HCT116 (cell line): ENCODE data around the gene OBP2B. TPM values are rescaled to one million over a fixed set of nuclear protein-coding genes. Genes with fewer than 3 reads are reported as not detected.

Experiments
- ATAC-seq: fragments of 200-7000 bp; cut with Tn5 transposase; 2 replicates; pipeline ENCODE4 v1.9.1; 2020; ENCODE audit warnings: mild to moderate bottlenecking, moderate library complexity
- BruUV-seq: library from RNA; stranded (reverse); fragments of 400-500 nt; replicated peaks from 2 replicates; lab custom pipeline; 2021; lab: Mats Ljungman, UMichigan
- CTCF ChIA-PET: fragments of 300-600 bp; sonication (Branson Sonifier 250); formaldehyde crosslinking; loops from one replicate; lab custom pipeline; 2021; ENCODE audit warnings: antibody characterized with exemption; lab: Charles Lee
- POLR2A ChIA-PET: fragments of 300-600, 350-600 bp; sonication (Branson Sonifier 250); formaldehyde crosslinking; loops from one replicate; lab custom pipeline; 2021; ENCODE audit warnings: antibody characterized with exemption; lab: Charles Lee
- RAD21 ChIA-PET, 2 experiments: fragments of 300-600 bp; sonication (Branson Sonifier 250); formaldehyde crosslinking; loops; one replicate each; lab custom pipeline; 2023; ENCODE audit warnings: low total read pairs in 2 of 2; ENCODE audit not compliant: uncharacterized antibody in 2 of 2, unreplicated experiment in 2 of 2, low non-redundant PET in 1 of 2; lab: Charles Lee
- DNase-seq: peaks from one replicate; pipeline ENCODE4 v3.0.0-alpha.2; 2010; ENCODE audit warnings: low read depth, low spot score
- H2AFZ ChIP-seq: fragments of 200-600 bp; shearing (Covaris generic), sonication (generic); 2 replicates; pipeline ENCODE4 v1.6.1; 2017; ENCODE audit warnings: low read depth, mixed run types, mixed read lengths, antibody characterized with exemption, low read length; ENCODE audit not compliant: poor library complexity, severe bottlenecking
- H3K27ac ChIP-seq: 2 replicates; pipeline ENCODE4 v1.5.1; 2012; ENCODE audit warnings: low read depth, low read length
- H3K27me3 ChIP-seq: fragments of 200-600 bp; sonication (generic); 2 replicates; pipeline ENCODE4 v1.6.1; 2016; ENCODE audit warnings: mixed run types, low read length, mixed read lengths; ENCODE audit not compliant: insufficient read depth
- H3K36me3 ChIP-seq, 2 experiments: fragments of 200-500 bp in 1 of 2; fragments of 200-600 bp in 1 of 2; sonication (Bioruptor generic) in 1 of 2; sonication (generic) in 1 of 2; 2 replicates each; pipeline versions ENCODE4 v1.5.1 to v1.6.1; 2014 to 2016; ENCODE audit warnings: low read length in 2 of 2, inconsistent platforms in 1 of 2, mixed read lengths in 1 of 2, mixed run types in 1 of 2; ENCODE audit not compliant: insufficient read depth in 2 of 2, control insufficient read depth in 1 of 2
- H3K4me1 ChIP-seq, 2 experiments: fragments of 200-600 bp in 1 of 2; sonication (generic) in 1 of 2; 2 replicates each; pipeline versions ENCODE4 v1.5.1 to v1.6.1; 2012 to 2017; ENCODE audit warnings: low read length in 2 of 2, inconsistent platforms in 1 of 2, mild to moderate bottlenecking in 1 of 2, mixed read lengths in 1 of 2, mixed run types in 1 of 2, moderate library complexity in 1 of 2; ENCODE audit not compliant: insufficient read depth in 2 of 2, control insufficient read depth in 1 of 2
- H3K4me2 ChIP-seq: fragments of 200-600 bp; sonication (generic); 2 replicates; pipeline ENCODE4 v1.6.1; 2017; ENCODE audit warnings: mixed run types, low read length, mixed read lengths
- H3K4me3 ChIP-seq, 2 experiments: fragments of 200-600 bp in 1 of 2; sonication (generic) in 1 of 2; replicated peaks in 1 of 2; 2 replicates each; pipeline ENCODE4 v1.5.1; 2011 to 2016; ENCODE audit warnings: low read length in 2 of 2, control low read depth in 1 of 2, low read depth in 1 of 2, mild to moderate bottlenecking in 1 of 2, mixed read lengths in 1 of 2, mixed run types in 1 of 2
- H3K79me2 ChIP-seq: fragments of 200-600 bp; sonication (generic); 2 replicates; pipeline ENCODE4 v1.6.1; 2017; ENCODE audit warnings: mild to moderate bottlenecking, mixed run types, low read length, moderate library complexity, mixed read lengths; ENCODE audit not compliant: insufficient read depth
- H3K9ac ChIP-seq: fragments of 200-600 bp; sonication (generic); 2 replicates; pipeline ENCODE4 v1.6.1; 2016; ENCODE audit warnings: low read length, mixed read lengths
- H3K9me2 ChIP-seq: fragments of 200-600 bp; sonication (generic), shearing (Covaris generic); 2 replicates; pipeline ENCODE4 v1.6.1; 2017; ENCODE audit warnings: mixed run types, mild to moderate bottlenecking, moderate library complexity; ENCODE audit not compliant: insufficient read depth
- H3K9me3 ChIP-seq, 2 experiments: fragments of 200-500 bp in 1 of 2; fragments of 200-600 bp in 1 of 2; sonication (Bioruptor generic) in 1 of 2; sonication (generic) in 1 of 2; 2 replicates each; pipeline ENCODE4 v1.6.1; 2014 to 2017; ENCODE audit warnings: low read length in 2 of 2, mixed read lengths in 2 of 2, inconsistent platforms in 1 of 2, low read depth in 1 of 2, mild to moderate bottlenecking in 1 of 2, mixed run types in 1 of 2, moderate library complexity in 1 of 2; ENCODE audit not compliant: control insufficient read depth in 1 of 2, insufficient read depth in 1 of 2
- H4K20me1 ChIP-seq: fragments of 200-600 bp; sonication (generic), shearing (Covaris generic); 2 replicates; pipeline ENCODE4 v1.6.1; 2017; ENCODE audit warnings: mixed run types, mild to moderate bottlenecking, moderate library complexity; ENCODE audit not compliant: insufficient read depth
- ELF1 ChIP-seq: IDR thresholded peaks from 2 replicates; pipeline ENCODE4 v1.6.1; 2012; ENCODE audit warnings: low read depth, borderline replicate concordance
- EZH2phosphoT487 ChIP-seq: fragments of 200-600 bp; IDR thresholded peaks from 2 replicates; pipeline ENCODE4 v1.6.1; 2018; ENCODE audit warnings: antibody characterized with exemption, borderline replicate concordance
- YY1 ChIP-seq: IDR thresholded peaks from 2 replicates; pipeline ENCODE4 v1.6.1; 2011; ENCODE audit warnings: low read length, low read depth, moderate library complexity, mild to moderate bottlenecking; ENCODE audit not compliant: insufficient replicate concordance; ENCODE audit errors: extremely low read depth
- intact Hi-C: fragments of 100-400 bp; cut with micrococcal nuclease; formaldehyde crosslinking; loops from 2 replicates; pipeline ENCODE4 v1.10.0; 2022
- total RNA-seq: library from RNA; stranded (reverse); gene quantifications from one replicate; pipeline ENCODE4 v1.2.1, GENCODE V29; 2021; ENCODE audit not compliant: unreplicated experiment
- TF ChIP-seq, protein P1 (sequence below): IDR thresholded peaks from 2 replicates; pipeline ENCODE4 v1.6.1; 2011; ENCODE audit warnings: mild to moderate bottlenecking, low read length, moderate library complexity; ENCODE audit not compliant: insufficient replicate concordance; ENCODE audit errors: extremely low read depth
- TF ChIP-seq, protein P2 (sequence below): IDR thresholded peaks from 2 replicates; pipeline ENCODE4 v1.6.1; 2012; ENCODE audit warnings: low read depth

The OBP2B gene
- total RNA-seq, 1 experiment from 2014 or later, result not detected

DNA sequence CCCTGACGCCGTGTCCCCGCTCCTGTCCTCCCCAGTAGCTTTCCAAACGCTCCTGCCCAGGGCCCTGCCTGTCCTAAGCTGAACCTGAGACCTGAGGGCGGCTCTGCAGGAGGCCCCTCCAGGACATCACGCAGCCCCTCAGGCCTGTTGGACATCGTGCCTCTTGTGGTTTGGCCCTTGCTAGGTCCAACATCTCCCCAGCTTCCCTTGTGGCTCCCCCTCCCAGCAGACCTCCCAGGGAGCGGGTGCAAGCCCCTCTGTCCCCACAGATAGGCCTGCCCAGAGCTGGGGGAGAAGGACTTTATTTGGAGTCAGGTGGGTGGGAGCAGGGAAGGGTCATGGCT lies 4.1 kb downstream of the OBP2B start (continued):
- TF ChIP-seq, protein P1, sequence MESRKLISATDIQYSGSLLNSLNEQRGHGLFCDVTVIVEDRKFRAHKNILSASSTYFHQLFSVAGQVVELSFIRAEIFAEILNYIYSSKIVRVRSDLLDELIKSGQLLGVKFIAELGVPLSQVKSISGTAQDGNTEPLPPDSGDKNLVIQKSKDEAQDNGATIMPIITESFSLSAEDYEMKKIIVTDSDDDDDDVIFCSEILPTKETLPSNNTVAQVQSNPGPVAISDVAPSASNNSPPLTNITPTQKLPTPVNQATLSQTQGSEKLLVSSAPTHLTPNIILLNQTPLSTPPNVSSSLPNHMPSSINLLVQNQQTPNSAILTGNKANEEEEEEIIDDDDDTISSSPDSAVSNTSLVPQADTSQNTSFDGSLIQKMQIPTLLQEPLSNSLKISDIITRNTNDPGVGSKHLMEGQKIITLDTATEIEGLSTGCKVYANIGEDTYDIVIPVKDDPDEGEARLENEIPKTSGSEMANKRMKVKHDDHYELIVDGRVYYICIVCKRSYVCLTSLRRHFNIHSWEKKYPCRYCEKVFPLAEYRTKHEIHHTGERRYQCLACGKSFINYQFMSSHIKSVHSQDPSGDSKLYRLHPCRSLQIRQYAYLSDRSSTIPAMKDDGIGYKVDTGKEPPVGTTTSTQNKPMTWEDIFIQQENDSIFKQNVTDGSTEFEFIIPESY, result no peak
- no peak for TF ChIP-seq YY1
- TF ChIP-seq ELF1, result no peak
- no peak for TF ChIP-seq EZH2phosphoT487

DNA sequence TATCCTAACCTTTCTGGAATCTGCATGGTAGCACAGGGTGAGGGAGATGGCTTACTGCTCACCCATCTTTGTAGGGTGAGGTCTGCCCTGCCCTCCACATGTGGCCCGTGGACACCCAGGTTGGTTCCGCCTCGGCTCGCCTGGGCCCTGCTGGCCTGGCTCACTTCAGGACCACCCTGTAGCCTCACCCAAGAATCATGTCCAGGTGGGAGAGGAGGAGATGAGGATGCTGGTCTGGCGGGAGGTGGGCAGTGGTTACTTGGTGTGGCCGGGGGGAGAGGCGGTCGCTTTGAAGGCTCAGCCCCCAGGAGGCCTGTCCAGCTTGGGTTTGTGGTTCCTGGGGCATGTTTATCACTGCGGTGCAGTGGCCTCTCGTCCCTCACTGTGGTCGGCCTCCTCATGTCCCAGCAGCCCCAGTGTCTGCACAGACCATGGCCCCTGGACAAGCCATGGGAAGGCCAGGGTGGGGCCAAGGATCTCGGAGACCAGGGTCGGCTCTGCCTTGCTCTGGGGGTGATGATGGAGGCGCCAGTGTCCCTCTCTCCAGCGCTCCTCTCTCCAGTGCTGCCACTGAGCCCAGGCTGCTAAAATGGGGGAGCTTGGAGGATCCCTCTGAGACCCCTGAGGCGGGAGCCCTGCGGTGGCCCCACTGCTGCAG lies 4.6 kb downstream of the OBP2B start:
- POLR2A ChIA-PET, result no interaction called here
- Histone ChIP-seq H2AFZ (no peak overlapping the region), H3K9me3 (no peaks in the 10 kb centered on the region), H3K9me2 (no peaks in the 10 kb centered on the region), H3K4me1 (no peaks in the 10 kb centered on the region; a peak in 1 of 4 replicates), H3K36me3 (no peaks in the 10 kb centered on the region), H3K4me3 (no peak overlapping the region), H3K9ac (no peak overlapping the region), H3K4me2 (no peak overlapping the region), H3K27me3 (no peaks in the 10 kb centered on the region), H3K79me2 (no peaks in the 10 kb centered on the region), H3K27ac (no peak overlapping the region), H4K20me1 (no peaks in the 10 kb centered on the region)
- CTCF ChIA-PET, result no interaction called here
- TF ChIP-seq, protein P2, sequence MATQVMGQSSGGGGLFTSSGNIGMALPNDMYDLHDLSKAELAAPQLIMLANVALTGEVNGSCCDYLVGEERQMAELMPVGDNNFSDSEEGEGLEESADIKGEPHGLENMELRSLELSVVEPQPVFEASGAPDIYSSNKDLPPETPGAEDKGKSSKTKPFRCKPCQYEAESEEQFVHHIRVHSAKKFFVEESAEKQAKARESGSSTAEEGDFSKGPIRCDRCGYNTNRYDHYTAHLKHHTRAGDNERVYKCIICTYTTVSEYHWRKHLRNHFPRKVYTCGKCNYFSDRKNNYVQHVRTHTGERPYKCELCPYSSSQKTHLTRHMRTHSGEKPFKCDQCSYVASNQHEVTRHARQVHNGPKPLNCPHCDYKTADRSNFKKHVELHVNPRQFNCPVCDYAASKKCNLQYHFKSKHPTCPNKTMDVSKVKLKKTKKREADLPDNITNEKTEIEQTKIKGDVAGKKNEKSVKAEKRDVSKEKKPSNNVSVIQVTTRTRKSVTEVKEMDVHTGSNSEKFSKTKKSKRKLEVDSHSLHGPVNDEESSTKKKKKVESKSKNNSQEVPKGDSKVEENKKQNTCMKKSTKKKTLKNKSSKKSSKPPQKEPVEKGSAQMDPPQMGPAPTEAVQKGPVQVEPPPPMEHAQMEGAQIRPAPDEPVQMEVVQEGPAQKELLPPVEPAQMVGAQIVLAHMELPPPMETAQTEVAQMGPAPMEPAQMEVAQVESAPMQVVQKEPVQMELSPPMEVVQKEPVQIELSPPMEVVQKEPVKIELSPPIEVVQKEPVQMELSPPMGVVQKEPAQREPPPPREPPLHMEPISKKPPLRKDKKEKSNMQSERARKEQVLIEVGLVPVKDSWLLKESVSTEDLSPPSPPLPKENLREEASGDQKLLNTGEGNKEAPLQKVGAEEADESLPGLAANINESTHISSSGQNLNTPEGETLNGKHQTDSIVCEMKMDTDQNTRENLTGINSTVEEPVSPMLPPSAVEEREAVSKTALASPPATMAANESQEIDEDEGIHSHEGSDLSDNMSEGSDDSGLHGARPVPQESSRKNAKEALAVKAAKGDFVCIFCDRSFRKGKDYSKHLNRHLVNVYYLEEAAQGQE, result no peak
- TF ChIP-seq EZH2phosphoT487, result no peak
- ATAC-seq, result no peak
- BruUV-seq, result no TSS peak
- DNase-seq, result no peak
- RAD21 ChIA-PET, result no interaction called here
- intact Hi-C loops, result no loop called here
